Measurements from ENCODE around the gene BTBD19. TPM values are rescaled to one million over a fixed set of nuclear protein-coding genes. Genes with fewer than 3 reads are reported as not detected.
"Not testable (repeated sequence)": the region's sequence is repeated elsewhere in the genome, so short reads cannot be mapped to it uniquely, and the experiment has no call there.

The BTBD19 gene
- 3.3 and 6.2 TPM in 2 replicates for total RNA-seq

GRCh38 chr1:44808063-44808937, at the start of gene BTBD19:
Gene BTBD19, plus strand, starts transcription at chr1:44808523. Its CDS starts 298 bp downstream, at chr1:44808821.
- DNase-seq (ENCODE audit: low read depth in 2 of 2): peak; percentile 82 to 95

- DNase-seq (ENCODE audit: low read depth in 2 of 2): no peak
Measured at GRCh38 chr1:44759077-44759476, 49.2 kb upstream of the BTBD19 start.

- no peak for DNase-seq (ENCODE audit: low read depth in 2 of 2)
Measured at GRCh38 chr1:44760876-44761275, 47.4 kb upstream of the BTBD19 start.

GRCh38 chr1:44766421-44766820, 41.9 kb upstream of the BTBD19 start:
- not testable (repeated sequence) for DNase-seq (ENCODE audit: low read depth in 2 of 2)

GRCh38 chr1:44775078-44775929, 33.0 kb upstream of the BTBD19 start, which contains the start of gene RPS8:
Gene RPS8, plus strand, starts transcription at chr1:44775540. Its CDS starts 57 bp downstream, at chr1:44775597.
- DNase-seq (ENCODE audit: low read depth in 2 of 2): peak; percentile 91 to 96

GRCh38 chr1:44775930-44776729, 32.2 kb upstream of the BTBD19 start:
- DNase-seq (ENCODE audit: low read depth in 2 of 2): peak in 1 of 2 donors; percentile 29

GRCh38 chr1:44776730-44777068, 31.6 kb upstream of the BTBD19 start:
- no peak for DNase-seq (ENCODE audit: low read depth in 2 of 2)

- DNase-seq (ENCODE audit: low read depth in 2 of 2): no peak
Measured at GRCh38 chr1:44777547-44777946, 30.8 kb upstream of the BTBD19 start.

- DNase-seq (ENCODE audit: low read depth in 2 of 2): no peak
Measured at GRCh38 chr1:44777969-44778635, 30.2 kb upstream of the BTBD19 start.

- DNase-seq (ENCODE audit: low read depth in 2 of 2): no peak
Measured at GRCh38 chr1:44778705-44779576, 29.4 kb upstream of the BTBD19 start.

GRCh38 chr1:44780583-44781121, 27.7 kb upstream of the BTBD19 start:
- no peak for DNase-seq (ENCODE audit: low read depth in 2 of 2)

GRCh38 chr1:44783697-44784093, 24.6 kb upstream of the BTBD19 start:
- DNase-seq (ENCODE audit: low read depth in 2 of 2): no peak

- no peak for DNase-seq (ENCODE audit: low read depth in 2 of 2)
Measured at GRCh38 chr1:44784094-44785028, 24.0 kb upstream of the BTBD19 start.

- DNase-seq (ENCODE audit: low read depth in 2 of 2): no peak
Measured at GRCh38 chr1:44785029-44785380, 23.3 kb upstream of the BTBD19 start.

- DNase-seq (ENCODE audit: low read depth in 2 of 2): no peak
Measured at GRCh38 chr1:44785501-44786137, 22.7 kb upstream of the BTBD19 start.

GRCh38 chr1:44786138-44786840, 22.0 kb upstream of the BTBD19 start:
- peak in 1 of 2 donors; percentile 71 for DNase-seq (ENCODE audit: low read depth in 2 of 2)

- DNase-seq (ENCODE audit: low read depth in 2 of 2): no peak
Measured at GRCh38 chr1:44786841-44787426, 21.4 kb upstream of the BTBD19 start.
